HG03439 (cell line): Measurements from ENCODE around the gene NBL1.

ENCODE experiments used
- ATAC-seq: cut with Tn5 transposase; IDR thresholded peaks from one replicate; pipeline ENCODE4 v1.9.1; 2021; ENCODE audit warnings: mild to moderate bottlenecking, moderate library complexity; ENCODE audit not compliant: unreplicated experiment

Gene NBL1

GRCh38 chr1:19645411-19646251 is 1.5 kb downstream of the NBL1 start:
- ATAC-seq = no peak

- no peak for ATAC-seq
Observed at GRCh38 chr1:19646377-19647319, 2.5 kb downstream of the NBL1 start.

DNA sequence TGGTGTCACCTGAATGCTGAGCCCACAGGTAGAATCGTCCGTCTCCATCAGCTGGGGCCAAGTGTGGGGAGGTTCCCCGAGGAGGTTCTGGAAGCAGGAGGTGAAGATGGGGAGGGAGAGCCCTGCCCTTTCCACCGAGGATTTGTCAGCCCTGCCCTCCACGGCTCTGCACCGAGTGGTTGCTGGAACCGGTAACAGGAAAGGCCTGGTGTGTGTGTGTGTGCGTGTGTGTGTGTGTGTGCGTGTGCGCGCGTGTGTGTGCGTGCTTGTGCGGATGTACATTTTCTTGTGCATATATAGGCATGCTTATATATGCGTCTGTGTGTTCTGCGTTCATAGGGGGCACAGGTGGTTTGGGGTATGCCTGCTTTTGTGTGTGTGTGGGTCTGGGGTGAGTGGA is 3.5 kb downstream of the NBL1 start:
- no peak for ATAC-seq

DNA sequence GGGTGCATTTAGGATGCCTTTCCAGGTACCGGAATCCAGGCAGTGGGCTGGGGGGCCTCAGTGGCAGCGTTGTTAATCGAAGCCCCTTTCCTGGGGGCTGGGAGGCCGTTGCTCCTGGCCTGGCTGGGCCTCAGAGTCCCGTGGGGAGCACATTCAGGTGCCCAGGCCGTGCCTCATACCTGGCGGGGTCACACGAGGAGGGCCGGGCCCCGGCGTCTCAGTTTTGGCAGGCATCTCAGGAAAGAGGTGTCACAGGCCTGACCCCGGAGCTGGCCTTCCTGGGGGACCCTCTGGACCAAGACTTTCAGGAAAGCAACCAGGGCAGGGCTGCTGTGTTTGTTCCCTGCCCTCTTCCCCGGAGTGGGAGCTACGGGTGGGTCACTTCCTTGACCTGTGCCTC is 4.1 kb downstream of the NBL1 start:
- ATAC-seq = no peak

DNA sequence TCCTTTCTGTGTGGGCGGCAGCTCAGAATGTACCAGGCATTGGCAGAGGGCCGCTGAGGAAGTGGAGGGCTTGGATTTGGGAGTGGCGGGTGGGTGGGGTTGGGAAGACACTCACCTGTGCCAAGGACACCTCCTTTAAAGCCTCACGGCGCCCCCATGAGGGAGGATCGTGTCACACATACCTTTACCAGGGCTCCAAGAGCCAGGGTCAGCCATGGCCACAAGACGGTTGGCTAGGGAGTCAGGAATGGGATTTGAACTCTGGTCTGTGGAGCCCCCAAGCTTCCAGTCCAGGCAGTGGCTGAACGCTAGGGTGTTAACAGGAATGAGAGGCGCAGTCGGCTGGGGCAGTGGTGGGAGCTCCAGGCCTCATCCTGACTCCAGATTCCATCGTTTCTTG is 4.6 kb downstream of the NBL1 start:
- ATAC-seq = no peak

DNA sequence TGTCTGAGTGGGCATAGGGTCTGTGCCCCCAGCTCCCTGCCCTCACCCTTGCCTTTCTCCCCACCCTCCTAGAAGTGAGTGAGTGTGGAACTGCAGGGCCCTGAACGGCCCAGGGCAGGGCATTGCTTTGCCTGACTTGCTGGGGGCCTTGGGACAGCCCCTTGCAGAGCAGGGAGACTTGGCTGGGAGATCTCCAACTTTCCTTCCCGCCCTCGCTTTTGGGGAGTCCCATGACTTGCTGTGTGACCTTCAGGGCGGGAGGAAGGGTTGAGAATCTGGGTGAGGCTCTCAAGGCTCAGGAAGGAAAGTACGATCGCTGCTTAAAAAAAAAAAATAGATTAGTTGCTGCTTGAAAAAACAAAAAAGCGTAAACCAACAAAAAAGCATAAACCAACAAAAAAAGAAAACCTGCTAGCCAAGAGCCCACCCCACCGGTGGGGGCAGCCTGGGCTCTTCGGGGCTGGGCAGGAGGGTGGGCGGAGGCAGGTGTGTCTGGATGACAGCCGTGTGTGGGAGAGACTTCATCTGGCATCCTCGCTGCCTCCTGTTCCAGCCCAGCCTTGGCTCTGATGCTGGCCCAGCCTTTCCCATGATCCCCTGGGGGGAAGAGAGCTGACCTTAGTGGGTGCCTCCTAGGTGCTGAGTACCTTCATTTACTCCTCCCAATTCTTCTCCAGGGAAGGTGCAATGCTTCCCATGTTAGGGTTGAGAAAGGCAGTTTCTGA is 6.5 kb downstream of the NBL1 start:
- ATAC-seq = no peak

DNA sequence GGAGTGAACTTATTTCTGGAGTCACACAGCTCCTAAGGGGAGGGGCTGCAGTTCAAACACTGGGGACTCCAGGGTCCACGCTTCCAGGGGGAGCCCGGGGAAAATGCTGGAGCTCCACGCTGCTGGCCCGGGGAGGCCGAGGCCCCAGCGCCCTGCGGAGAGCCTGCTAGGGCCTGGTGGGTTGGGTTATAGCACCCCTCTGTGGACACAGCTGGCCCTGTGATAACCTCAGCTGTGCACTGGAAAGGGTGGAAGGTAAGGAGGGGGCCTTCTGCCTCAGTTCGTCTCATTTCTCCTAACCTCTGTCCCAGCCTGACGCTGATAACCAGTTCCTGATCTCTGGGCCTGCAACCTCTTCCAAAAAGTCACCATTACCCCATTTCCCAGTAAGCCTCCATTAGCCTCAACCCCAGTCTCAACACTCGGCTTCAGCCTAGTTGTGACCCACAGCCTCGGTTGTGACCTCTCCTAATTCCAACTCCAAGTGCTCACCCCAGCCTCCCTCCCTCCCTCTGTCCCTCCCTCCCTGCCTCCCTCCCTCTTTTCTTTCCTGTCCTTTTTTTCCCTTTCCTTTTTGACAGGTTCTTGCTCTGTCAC is 7.1 kb downstream of the NBL1 start:
- ATAC-seq = no peak

DNA sequence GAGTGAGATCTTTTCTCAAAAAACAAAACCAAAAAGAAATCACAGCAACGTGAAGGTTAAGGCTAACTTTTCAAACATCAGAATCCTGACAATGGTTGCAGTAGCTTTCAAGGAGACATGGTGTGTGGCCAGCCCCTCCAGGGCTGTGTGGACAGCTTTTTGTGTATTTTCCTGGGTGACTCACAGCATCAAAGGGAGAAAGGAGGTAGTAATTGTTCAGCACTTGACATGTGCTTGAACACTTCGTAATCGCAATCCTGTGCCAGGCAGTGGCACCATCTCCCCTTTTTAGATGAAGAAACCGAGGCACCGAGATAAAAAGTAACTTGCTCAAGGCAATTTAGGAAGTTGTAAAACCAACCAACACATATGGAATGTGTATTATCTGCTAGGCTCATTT is 10.3 kb downstream of the NBL1 start:
- ATAC-seq = no peak

DNA sequence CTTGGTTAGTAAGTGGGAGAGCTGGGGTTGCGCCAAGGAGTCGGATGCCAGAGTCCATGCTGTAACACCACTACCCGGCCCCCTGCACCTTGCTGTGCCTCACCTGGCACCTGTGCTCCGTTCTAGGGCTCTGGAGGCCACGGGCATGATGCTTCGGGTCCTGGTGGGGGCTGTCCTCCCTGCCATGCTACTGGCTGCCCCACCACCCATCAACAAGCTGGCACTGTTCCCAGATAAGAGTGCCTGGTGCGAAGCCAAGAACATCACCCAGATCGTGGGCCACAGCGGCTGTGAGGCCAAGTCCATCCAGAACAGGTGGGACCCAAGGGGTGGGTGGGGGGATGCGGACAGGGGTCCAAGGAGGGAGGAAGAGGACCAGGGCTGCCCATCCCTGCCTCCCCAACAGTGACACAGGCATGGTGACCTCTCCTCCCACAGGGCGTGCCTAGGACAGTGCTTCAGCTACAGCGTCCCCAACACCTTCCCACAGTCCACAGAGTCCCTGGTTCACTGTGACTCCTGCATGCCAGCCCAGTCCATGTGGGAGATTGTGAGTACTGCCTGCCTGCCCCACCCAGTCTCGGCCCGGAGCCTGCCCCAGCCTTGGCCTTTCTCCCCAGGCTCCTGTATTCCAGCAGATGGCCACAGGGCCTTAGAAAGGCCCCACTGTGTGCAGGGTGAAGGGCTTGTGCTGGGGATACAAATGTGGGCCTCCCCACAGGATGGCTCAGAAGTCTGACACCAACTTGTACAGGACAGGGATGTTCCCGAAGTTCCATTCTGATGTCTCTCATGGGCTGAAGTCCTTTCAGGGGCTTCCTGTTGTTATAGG is 11.0 kb downstream of the NBL1 start:
- ATAC-seq = no peak

GRCh38 chr1:19655718-19656080 is 11.6 kb downstream of the NBL1 start:
- ATAC-seq = no peak

- ATAC-seq = no peak
Observed at GRCh38 chr1:19656134-19656779, 12.1 kb downstream of the NBL1 start.

- ATAC-seq = no peak
Observed at GRCh38 chr1:19656780-19657466, 12.8 kb downstream of the NBL1 start.

DNA sequence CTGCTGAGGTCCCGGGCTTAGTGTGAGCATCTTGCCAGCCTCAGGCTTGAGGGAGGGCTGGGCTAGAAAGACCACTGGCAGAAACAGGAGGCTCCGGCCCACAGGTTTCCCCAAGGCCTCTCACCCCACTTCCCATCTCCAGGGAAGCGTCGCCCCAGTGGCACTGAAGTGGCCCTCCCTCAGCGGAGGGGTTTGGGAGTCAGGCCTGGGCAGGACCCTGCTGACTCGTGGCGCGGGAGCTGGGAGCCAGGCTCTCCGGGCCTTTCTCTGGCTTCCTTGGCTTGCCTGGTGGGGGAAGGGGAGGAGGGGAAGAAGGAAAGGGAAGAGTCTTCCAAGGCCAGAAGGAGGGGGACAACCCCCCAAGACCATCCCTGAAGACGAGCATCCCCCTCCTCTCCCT is 13.4 kb downstream of the NBL1 start:
- no peak for ATAC-seq

- no peak for ATAC-seq
Observed at GRCh38 chr1:19658186-19658585, 14.1 kb downstream of the NBL1 start.

GRCh38 chr1:19661721-19662228 is 17.7 kb downstream of the NBL1 start:
- ATAC-seq = no peak

GRCh38 chr1:19662313-19662712 is 18.2 kb downstream of the NBL1 start:
- ATAC-seq = no peak

DNA sequence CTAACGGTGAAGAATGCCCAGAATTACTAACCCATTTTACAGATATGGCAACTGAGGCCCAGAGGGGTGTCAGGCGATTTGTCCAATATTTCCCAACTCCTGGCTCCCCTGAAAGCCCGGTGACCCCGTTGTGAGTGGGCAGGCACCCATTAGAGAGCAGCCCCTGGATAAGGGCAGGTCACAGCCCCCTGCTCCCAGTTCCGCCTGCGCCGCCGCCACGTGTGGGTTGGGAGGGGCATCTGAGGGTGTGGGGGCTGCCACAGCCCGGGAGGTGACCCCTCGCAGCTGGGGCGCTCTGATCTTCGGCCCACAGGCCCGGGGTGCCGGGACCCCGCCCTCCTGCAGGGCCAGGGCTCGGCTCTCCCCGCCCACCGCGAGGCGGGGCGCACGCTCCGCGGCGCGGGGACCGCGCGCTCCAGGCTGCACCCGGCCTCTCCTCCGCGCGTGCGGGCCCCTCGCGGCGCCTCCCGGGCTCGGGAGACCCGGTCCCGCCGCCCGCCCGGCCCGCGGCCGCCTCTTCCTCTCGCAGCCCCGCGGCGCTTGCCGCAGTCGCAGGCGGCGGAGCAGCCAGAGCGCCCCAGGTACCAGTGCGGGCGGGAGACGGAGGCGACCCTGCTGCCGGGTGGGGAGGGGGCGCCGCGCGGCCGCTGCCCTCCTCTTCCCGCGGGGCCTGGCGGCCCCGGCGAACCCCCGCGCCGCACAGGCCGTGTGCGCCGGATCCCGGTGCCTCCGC is 20.5 kb downstream of the NBL1 start, which contains the start of gene HTR6:
HTR6 (plus strand) TSS at position 423 of the 733 bp plus-strand sequence. CDS start 879 bp downstream, outside the sequence.
- no peak for ATAC-seq

DNA sequence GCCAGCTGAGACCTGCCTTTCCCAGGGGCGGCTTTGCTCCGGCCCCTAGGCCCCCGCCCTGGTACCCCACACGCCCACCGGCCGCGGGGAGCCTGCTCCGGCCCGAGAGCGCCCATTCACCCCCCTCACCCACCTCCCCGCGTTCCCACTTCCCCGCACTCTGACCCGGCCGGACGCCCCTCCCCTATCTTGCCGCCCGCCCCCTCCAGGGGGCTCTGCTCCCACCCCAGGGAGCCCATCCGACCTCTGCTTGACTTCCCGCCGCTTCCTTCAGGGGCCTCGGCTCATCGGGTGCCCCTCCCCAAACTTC is 21.0 kb downstream of the NBL1 start:
- no peak for ATAC-seq
